ENCODE measurements around the gene CRKL.

Gene CRKL

GRCh38 chr22:20881231-20881630 is 36.0 kb upstream of the CRKL start:
- no peak overlapping the region for H3K4me3 ChIP-seq (ENCODE audit: low read depth, low read length)
- no peak for DNase-seq (ENCODE audit: low read depth, low spot score)
- in situ Hi-C loops (cut with HindIII; ENCODE audit: low sequenced_read_pairs), result no loop called here
- no peak for TF ChIP-seq CTCF (IDR thresholded peaks at IDR 0.05; ENCODE audit: low read depth, low read length)

- in situ Hi-C loops (cut with HindIII; ENCODE audit: low sequenced_read_pairs), result no loop called here
- DNase-seq (ENCODE audit: low read depth, low spot score), result no peak
- TF ChIP-seq CTCF (IDR thresholded peaks at IDR 0.05; ENCODE audit: low read depth, low read length), result no peak
- no peak overlapping the region for H3K4me3 ChIP-seq (ENCODE audit: low read depth, low read length)
These were observed 35.1 kb upstream of the CRKL start for GRCh38 chr22:20881869-20882815.

- no peak for DNase-seq (ENCODE audit: low read depth, low spot score)
- in situ Hi-C loops (cut with HindIII; ENCODE audit: low sequenced_read_pairs), result no loop called here
- TF ChIP-seq CTCF (IDR thresholded peaks at IDR 0.05; ENCODE audit: low read depth, low read length), result no peak
- no peak overlapping the region for H3K4me3 ChIP-seq (ENCODE audit: low read depth, low read length)
These were observed 34.4 kb upstream of the CRKL start for GRCh38 chr22:20882855-20883254.

- no peak for TF ChIP-seq CTCF (IDR thresholded peaks at IDR 0.05; ENCODE audit: low read depth, low read length)
- in situ Hi-C loops (cut with HindIII; ENCODE audit: low sequenced_read_pairs), result no loop called here
- DNase-seq (ENCODE audit: low read depth, low spot score), result no peak
- no peak overlapping the region for H3K4me3 ChIP-seq (ENCODE audit: low read depth, low read length)
These were observed 32.8 kb upstream of the CRKL start for GRCh38 chr22:20884454-20884853.

- in situ Hi-C loops (cut with HindIII; ENCODE audit: low sequenced_read_pairs), result no loop called here
- no peak for DNase-seq (ENCODE audit: low read depth, low spot score)
- no peak for TF ChIP-seq CTCF (IDR thresholded peaks at IDR 0.05; ENCODE audit: low read depth, low read length)
- H3K4me3 ChIP-seq (ENCODE audit: low read depth, low read length), result no peak overlapping the region
These were observed 32.1 kb upstream of the CRKL start for GRCh38 chr22:20885017-20885556.

- TF ChIP-seq CTCF (IDR thresholded peaks at IDR 0.05; ENCODE audit: low read depth, low read length), result peak; percentile 95
- in situ Hi-C loops (cut with HindIII; ENCODE audit: low sequenced_read_pairs), result no loop called here
- peak; percentile 79 for DNase-seq (ENCODE audit: low read depth, low spot score)
- no peak overlapping the region for H3K4me3 ChIP-seq (ENCODE audit: low read depth, low read length)
These were observed 31.5 kb upstream of the CRKL start for GRCh38 chr22:20885557-20886323.

Measured in astrocyte of the spinal cord (primary cell).